Activated naive CD4-positive, alpha-beta T cell treated with Interleukin-2 at 50 U/mL for 16 hours (primary cell): ENCODE results near the gene GLB1L2.

Source experiments
- DNase-seq: peaks from one replicate; pipeline ENCODE4 v3.0.0-alpha.2; 2020

The GLB1L2 gene

DNA sequence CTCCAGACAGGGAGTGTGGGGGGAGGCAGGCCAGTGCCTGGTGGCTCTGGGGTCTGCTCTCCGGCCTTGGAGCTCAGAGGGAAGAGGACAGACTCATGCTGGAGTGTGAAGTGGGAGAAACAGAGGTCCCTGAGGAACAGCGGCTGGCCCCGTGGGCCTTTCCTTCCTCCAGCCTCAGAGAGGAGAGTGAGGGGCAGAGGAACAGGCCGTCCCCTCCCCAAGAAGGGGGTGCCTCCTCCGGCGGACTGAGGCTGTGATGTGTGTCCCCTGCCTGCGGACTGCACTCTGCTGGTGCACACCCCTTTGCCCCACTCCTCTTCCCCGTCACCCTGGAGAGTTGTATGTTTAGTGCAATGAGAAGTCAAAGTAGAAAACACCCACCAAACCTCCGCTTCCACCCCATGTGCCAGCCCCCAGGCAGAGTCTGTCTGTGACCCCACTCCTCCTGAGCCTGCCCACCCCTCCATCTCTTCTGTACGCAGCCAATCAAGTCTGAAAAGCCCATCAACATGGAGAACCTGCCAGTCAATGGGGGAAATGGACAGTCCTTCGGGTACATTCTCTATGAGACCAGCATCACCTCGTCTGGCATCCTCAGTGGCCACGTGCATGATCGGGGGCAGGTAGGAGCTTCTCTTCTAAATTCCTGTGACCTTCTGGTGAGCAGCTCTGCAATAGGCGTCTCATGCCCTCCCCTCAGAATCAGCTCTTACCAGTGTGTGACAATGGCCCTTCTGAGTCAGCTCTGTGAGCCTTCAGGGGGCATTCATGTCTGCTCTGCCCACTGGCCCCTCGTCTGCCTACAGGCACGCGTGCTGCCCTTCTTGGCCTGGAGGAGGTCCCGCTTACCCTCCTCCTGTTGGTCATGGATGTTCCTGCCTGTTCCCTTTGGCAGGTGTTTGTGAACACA lies 39.0 kb downstream of the GLB1L2 start:
- DNase-seq = no peak

DNA sequence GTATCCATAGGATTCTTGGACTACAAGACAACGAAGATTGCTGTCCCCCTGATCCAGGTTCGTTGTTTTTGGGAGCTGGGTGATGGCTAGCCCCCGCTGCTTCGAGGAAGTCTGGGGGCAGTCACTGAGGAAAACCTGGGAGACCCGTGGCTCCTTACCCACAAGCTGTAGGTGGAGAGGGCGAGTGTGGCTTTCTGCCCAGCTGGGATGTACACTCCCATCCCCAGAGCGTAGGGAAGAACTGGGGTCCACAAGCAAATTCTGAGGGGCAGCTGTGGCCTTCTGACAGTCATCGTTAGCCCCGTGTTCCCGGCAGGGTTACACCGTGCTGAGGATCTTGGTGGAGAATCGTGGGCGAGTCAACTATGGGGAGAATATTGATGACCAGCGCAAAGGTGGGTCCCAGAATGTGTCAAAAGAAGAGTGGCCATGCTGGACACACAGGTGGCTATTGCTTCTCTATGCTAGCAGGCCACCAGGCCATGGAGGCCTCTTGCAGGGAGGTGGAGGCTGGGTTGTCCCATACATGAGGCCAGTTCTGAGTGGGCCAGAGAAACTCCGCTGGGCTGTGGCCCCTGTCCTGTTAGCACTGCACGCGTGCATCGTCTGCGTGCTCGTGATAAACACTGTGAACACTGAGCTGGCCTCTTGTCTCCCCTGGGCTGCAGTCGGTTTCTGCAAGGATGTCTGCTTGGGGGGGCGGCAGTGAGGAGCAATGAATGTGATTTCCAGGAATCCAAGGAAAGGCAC lies 39.8 kb downstream of the GLB1L2 start:
- no peak for DNase-seq

DNA sequence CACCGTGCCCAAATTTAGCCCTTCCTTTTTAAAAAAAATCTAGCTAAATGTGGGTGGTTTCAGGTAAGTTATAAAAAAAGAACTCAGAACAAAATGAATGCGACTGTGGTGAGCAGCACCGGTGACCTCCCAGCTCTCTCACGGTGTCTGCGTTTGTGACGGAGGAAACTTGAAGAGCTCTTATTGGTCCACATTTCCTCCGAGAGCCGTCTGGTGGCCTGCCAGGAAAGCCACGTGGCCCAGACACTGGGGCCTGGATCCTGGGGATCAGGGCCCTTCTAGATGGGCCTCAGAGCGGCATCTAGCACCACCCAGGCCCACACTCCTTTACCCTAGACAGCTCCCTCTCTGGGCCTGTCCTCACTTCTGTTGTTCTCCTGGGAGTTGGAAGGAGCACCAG lies 40.7 kb downstream of the GLB1L2 start:
- no peak for DNase-seq

DNA sequence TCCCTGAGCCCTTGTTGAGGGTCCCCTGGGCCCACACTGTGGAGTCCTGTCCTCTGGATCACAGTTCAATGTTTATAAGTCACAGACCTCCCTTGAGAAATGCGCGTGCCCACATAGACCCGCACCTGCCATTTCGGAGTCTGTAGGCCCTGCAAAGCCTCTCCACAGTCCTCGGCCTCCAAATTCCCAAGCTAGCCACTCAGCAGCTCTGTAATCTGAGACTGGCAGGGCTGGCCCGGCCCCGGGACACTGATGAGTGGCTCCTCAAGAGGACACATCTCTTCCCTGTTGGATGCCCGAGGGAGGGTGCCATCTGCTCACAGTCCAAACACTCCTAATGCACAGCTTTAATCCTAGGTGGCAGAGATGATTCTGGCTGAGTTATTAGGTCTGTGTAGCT lies 41.2 kb downstream of the GLB1L2 start:
- DNase-seq = no peak

DNA sequence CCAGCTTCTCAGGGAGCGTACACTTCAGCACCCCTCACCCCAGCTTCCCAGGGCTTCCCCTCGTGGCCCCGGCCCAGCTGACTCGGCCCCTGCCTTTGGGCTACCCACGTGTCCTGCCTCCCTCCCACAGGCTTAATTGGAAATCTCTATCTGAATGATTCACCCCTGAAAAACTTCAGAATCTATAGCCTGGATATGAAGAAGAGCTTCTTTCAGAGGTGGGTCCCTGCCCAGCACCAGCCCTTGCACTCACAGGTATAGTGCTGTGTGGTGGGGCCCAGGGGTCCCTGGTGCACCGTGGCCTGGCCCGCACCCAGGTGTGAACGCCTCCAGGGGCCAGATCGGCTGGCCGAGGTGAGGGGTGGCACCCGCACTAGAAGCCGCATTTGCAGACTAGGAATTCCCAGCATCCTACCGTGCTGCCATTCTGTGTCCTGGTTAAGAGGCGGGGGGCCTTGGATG lies 41.8 kb downstream of the GLB1L2 start:
- no peak for DNase-seq

DNA sequence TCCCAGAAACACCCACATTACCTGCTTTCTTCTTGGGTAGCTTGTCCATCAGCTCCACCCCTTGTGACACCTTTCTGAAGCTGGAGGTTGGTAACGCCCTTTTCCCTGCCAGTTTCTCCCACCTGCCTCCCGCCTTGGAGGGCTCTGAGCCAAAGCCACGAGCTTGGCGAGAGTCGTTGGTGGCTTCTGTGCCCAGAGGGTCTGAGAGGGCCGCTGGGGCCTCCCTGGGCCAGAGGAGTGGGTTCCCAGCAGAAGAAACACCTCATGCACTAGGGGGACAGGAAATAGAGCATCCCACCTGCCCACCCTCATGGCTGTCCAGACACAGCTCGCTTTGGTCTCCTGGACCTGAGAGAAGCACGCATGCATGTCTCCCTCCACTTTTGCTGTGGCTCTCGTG lies 42.4 kb downstream of the GLB1L2 start:
- no peak for DNase-seq

DNA sequence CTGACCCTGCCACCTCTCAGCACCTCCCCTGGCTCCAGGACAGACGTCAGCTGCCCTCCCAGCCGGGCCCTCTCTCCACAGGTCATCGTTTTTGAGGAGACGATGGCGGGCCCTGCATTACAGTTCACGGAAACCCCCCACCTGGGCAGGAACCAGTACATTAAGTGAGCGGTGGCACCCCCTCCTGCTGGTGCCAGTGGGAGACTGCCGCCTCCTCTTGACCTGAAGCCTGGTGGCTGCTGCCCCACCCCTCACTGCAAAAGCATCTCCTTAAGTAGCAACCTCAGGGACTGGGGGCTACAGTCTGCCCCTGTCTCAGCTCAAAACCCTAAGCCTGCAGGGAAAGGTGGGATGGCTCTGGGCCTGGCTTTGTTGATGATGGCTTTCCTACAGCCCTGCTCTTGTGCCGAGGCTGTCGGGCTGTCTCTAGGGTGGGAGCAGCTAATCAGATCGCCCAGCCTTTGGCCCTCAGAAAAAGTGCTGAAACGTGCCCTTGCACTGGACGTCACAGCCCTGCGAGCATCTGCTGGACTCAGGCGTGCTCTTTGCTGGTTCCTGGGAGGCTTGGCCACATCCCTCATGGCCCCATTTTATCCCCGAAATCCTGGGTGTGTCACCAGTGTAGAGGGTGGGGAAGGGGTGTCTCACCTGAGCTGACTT lies 43.2 kb downstream of the GLB1L2 start:
- DNase-seq = no peak

DNA sequence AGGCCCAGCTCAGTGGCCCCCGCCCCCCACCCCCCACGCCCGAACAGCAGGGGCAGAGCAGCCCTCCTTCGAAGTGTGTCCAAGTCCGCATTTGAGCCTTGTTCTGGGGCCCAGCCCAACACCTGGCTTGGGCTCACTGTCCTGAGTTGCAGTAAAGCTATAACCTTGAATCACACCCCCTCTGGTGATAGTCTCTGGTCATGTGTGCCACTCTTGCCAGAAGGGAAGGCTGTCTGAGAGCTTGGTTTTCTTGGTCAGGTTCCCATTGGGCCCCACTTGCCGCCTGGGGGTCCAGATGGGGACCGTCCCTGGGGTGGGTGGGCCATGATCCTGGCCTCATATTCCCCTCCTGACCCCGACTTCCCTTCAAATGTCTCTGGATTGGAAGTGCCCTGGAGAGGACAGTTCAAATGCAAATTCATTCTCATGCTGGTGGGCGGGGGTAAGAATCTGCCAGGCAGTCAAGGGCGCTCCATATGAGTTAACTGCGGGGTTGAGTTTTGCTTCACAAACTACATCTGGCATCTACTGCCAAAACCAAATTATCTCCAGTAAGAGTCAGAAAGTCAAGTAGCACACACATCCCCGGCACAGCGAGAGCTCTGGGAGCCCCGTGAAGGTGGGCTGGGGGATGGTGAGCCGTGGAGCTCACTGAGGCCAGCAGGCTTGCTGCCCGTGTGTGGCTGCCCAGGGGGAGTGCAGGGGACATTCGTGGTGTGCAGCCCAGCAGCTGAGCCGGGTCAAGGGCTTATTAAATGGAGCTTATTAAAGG lies 44.5 kb downstream of the GLB1L2 start:
- no peak for DNase-seq

DNA sequence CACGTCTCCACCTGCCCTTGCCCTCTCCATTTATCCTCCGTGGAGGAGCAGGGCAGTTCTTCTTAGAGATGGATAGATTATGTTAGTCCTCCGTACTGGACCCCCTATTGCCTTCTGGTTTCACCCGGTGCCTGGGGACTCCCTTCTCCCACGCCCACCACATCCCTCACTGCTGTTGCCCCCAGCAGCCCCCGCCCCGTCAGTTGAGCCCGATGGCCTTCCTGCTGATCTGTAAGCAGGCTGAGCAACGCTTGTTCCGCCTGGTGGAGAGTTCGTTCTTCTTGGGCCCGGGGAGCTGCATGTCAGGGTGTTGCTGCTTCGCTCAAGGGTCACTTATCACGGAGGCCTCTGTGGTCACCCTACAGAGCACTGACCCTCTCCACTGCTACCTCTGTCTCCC lies 46.1 kb downstream of the GLB1L2 start:
- DNase-seq = no peak

DNA sequence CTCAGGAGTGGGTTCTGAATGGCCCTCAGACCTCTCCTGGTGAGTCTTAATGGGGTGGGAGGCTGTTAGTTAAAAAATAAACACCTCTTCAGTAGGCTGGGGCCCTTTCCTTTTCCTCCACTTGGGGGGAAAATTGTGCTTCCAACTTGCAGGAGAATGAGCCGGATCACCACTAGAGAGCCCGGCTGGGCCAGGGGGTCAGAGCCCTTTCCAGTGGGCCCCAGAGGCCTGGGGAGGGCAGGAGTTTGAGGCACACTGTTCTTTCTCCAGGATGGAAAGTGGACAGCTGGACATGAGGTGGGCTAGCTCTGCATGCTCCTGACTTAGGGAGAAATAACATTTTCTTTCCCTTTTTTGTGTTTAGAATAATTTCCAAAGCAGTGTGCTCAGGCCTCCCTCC lies 47.5 kb downstream of the GLB1L2 start:
- DNase-seq = no peak

DNA sequence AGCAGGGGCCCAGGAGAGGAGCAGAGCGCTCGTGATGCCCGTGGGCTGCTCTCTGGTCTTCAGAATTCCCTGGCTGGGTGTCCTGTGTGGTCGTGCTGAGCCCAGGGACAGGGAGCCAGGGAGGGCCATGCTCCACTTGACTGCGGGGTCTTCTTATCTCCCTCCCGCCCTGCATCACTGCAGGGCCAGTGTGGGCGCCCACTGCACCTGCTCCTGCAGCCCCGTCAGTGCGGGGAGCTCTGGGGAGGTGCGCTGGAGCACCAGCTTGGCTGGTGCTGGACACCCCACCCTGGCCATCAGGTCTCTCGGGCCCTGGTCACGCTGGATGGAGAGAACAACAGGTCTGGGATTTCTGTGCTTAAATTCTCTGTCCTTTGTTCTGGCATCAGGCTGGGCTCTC lies 48.4 kb downstream of the GLB1L2 start:
- DNase-seq = no peak

DNA sequence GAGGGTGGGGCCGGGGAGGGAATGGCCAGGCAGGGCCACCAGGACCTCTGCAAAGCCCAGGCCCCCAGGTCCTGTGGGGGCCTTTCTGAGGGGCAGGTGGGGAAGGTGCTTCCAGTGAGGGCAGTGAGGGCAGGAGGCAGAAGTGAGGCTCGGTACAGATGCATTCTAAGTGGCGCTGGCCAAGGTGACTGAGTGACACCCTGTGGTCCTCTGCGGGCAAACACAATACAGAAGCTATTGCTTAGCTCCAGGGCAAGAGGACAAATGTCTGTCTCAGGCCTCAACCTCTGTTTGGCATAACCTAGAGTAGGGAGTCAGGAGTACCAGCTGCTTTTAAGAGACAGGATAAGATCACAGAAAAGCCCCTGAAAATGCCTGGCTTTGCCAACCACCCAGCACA lies 49.0 kb downstream of the GLB1L2 start:
- DNase-seq = no peak

DNA sequence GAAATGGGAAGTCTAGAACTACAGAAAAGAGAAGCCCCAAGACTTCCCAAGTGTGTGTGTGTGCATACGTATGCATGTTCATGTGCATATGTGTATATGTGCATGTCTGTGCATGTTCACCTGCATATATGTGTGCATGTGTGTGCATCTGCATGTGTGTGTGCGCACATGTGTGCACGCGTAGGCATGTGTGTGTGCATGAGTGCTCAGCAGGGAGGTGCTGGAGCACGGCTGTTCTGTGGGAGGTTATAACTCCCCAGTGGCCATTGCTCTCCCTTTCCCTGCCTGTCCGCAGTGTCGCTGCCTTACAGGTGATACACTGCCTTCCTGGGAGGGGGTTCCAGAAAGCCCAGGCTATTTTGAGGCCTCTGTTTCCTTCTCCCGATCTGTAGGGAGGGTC lies 50.5 kb downstream of the GLB1L2 start:
- no peak for DNase-seq

DNA sequence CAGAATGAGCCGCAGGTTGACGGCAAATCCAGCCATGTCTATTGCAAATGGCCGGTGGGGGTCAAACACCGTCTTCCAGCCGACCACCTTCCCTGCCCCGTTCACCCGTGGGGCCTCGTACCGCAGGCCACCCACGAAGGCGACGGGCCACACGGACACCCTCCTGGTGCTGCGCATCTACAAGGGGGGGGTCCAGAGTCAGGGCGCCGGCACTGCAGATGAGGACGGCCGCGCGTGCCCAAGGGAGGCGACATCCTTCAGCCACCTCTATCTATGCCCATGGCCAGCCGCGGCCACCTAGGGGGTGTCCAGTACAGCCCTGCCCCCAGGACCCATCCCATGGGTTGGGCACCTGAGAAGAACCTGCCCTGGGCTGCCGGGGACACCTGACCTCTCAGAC lies 51.0 kb downstream of the GLB1L2 start:
- no peak for DNase-seq

DNA sequence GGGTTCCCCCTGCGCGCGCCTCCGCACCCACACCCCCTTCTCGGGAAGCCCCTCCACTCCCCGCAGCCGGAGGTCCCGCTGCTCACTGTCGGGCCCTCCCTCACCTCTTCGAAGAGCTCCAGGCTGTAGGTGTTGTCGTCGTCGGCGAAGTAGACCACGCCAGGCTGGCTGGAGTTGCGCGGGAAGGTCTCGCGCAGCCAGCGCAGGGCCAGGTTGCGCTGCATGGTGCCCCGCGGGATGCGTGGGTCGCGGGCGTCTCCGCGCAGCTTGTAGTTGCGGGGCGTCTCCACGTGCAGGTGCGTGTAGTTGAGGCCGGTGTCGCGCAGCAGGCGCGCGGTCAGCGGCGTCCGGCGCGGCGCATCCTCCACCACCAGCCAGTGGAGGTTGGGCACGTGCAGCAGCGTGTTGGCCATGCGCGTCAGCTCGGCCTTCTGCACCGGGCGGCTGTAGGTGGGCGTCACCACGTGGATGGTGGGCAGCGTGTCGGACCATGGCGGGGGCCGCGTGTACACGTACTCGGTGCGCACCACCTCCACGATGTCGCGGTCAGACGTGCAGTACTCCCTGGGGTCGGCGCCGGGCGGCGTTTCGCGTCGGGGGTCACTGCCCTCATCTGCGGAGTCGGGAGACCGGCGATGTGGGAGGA lies 51.9 kb downstream of the GLB1L2 start:
- no peak for DNase-seq

DNA sequence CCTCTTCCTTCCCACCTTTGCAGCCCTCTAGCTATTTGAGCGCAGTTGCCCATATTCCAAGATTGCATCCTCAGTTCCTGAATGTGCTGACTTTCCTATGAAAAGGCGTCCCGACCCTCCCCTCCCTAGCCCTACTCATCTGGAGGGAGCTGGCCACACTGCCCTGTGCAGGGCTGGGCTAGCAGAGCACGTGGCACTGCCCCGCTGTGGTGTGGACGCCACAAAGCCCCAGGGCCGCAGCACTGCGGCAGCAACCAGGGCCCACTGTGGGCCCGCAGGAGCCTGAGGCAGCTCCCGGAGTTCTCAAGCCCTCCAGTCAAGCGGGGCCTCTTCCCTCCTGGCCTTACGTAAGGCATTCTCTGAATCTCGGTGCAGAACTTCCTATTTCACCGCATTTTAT lies 52.6 kb downstream of the GLB1L2 start:
- DNase-seq = no peak

DNA sequence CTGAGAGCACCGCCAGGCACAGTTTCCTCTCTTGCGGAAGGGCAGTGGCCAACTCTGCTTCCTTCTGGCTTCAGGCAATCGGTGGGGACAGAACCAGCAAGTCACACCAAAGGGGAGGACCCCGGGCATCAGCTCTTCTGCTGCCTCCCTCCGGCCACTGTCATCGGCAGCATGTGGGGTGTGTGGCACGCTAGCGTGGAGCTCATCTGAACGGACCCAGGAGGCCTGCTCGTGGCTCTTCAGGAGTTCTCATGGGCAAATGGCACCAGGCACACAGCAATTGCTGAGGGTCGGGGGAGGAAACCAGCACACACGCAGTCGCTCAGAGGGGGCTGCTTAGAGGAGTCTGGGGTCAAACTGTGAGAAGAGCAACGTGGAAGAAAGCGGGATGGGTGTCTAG lies 53.4 kb downstream of the GLB1L2 start:
- no peak for DNase-seq

DNA sequence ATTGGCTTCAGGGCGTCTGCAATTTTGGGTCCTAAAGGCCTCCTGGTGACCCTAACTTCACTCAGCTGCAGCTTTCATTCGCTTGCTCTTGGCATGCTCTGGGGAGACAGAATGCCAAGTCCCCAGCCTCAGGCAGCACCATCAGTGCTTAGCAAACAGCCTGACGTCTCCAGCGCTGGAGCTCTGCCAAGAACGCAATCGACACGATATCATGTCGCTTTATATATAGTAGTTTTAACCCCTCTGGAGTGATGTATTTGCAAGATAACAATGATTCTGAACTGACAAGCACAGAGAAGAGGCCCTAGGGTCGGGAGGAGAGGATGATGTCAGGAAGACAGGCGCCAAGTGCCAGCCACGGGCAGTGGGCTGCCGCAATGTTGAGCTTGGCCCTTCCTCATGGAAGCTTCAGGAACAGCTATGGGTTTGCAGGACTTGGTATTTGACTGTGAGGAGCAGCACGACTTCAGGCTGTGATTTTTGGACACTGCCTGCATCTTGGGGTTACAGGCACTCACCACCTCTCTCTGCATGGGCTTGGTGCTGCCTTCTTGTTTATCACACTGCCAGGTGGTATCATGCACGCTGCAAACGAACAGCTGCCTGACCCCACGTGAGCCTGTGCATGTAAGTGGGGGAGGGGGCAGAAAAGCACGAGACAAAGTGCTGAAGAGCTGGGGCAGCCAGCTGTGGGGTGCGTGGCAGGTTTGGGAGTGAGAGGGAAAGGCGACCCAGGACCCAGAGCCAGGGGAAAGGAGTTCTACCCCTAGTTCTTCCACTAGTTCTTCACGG lies 54.2 kb downstream of the GLB1L2 start:
- DNase-seq = no peak

DNA sequence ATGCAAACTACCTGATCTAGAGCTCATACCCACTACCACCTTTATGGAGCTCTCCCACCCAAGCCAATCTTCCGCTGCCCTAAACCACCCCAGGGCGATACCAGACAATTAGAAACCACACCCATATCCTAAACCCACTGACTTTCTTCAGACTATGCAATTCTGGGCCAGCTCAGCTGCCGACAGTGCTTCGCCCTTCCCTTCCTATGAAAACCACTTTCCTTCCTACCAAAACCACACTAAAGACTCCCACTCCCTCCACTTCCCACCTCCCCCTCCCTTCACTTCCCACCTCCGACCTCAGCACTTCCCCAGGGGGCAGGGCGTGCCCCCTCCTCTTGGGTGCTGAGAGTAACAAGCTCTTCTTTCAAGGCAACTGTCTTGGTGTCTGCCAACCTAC lies 55.2 kb downstream of the GLB1L2 start:
- no peak for DNase-seq

DNA sequence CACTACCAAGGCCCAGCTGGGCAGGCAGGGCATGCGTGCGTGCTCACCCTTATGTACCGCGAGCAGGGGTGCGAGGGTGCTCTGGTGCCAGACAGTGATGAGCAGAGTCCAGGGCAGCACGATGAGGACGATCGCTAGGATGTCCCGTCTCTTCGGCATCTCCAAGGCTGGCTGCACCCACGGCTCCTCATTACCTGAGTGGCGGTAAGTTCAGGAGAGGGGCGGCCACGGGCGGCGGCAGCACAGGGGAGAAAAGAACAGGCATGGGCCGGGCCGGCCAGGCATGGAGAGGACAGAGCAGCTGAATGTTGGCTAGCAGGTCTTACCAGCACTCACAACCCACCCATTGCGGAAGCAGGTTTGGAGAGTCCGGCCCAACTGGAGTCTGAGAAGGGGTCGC lies 55.7 kb downstream of the GLB1L2 start:
- DNase-seq = no peak

DNA sequence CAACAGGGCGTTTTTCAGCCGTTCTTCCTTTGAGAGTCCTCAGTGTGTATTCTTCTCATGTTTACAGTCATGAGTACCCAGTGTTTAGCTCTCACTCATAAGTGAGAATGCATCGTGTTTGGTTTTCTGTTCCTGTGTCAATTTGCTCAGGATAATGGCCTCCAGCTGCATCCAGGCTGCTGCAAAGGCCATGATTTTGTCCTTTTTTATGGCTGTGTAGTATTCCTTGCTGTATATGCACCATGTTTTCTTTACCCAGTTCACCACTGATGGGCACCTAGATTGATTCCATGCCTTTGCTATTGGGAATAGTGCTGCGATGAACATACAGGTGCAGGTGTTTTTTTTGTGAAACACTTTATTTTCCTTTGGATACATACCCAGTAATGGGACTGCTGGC lies 56.8 kb downstream of the GLB1L2 start:
- no peak for DNase-seq
